Upper lobe of right lung (tissue), 1 donor: Measurements from ENCODE around the gene MAGI2. TPM values are rescaled to one million over a fixed set of nuclear protein-coding genes. Genes with fewer than 3 reads are reported as not detected.

Experiments
- ATAC-seq: fragments of 200-7000 bp; cut with Tn5 transposase; one replicate; pipeline ENCODE4 v1.9.1; 2020; ENCODE audit warnings: mild to moderate bottlenecking, moderate library complexity
- DNase-seq: peaks from one replicate; pipeline ENCODE4 v3.0.0-alpha.2; 2020
- H3K27ac ChIP-seq: fragments of 200-600 bp; one replicate; pipeline ENCODE4 v1.8.0; 2022
- H3K27me3 ChIP-seq: fragments of 200-600 bp; one replicate; pipeline ENCODE4 v1.8.0; 2022; ENCODE audit warnings: mild to moderate bottlenecking
- H3K36me3 ChIP-seq: fragments of 200-600 bp; one replicate; pipeline ENCODE4 v1.8.0; 2022
- H3K4me1 ChIP-seq: fragments of 200-600 bp; one replicate; pipeline ENCODE4 v1.8.0; 2022
- H3K4me3 ChIP-seq: fragments of 200-600 bp; one replicate; pipeline ENCODE4 v1.8.0; 2022; ENCODE audit warnings: mild to moderate bottlenecking
- H3K9me3 ChIP-seq: fragments of 200-600 bp; one replicate; pipeline ENCODE4 v1.8.0; 2022
- intact Hi-C: fragments of 100-400 bp; cut with DNase I; formaldehyde crosslinking; loops from one replicate; pipeline ENCODE4 v1.11.0; 2022
- total RNA-seq: library from RNA; stranded (reverse); fragmentation: NEBNext Ultra II Directional; extraction: Animal tissue kit (Norgen Biotek cat#: 25700); gene quantifications from one replicate; pipeline ENCODE4 v1.2.1, GENCODE V29; 2021
- TF ChIP-seq, protein P1 (sequence below): fragments of 200-600 bp; IDR thresholded peaks from one replicate; pipeline ENCODE4 v1.8.0; 2022; ENCODE audit warnings: antibody characterized with exemption
- donor health status: DM: no; HTN: yes; CAD: no; lungs with severe emphysema.

Gene MAGI2
- total RNA-seq, 1 donor from 2014 or later = 12.8 TPM

DNA sequence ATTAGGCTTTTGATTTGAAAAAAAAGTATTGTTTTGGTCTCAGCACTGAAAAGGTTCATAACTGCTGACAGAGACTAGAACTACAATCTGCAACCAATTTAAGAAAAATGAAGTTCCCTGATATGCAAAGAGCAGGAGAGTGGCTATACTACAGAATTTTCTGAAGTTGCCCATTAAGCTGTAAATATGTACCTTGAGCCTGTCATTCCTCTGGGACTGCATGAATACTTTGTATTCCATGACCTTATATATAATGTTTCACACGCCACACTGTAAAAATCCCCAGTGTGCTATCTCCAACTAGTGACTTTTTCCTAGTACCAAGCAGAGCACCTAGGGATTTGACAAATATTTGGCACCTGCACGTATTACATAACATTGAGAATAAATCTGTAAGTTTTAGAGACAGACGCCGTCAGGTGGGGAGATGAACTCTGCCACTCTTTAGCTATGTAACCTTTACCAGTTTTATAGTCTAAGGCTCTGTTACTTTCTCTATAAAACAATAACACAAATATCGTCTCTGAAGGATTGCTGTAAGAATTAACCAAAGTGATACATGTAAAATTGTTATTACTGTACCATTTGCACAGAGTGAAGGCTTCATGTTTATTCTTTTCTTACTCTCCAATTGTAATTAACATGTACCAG, 235.4 kb downstream of the MAGI2 start:
- ATAC-seq (no peak), DNase-seq (no peak)
- no peak overlapping the region for H3K27ac ChIP-seq
- no peak overlapping the region for H3K4me3 ChIP-seq
- no peaks in the 10 kb centered on the region for H3K4me1 ChIP-seq
- no peaks in the 10 kb centered on the region for H3K27me3 ChIP-seq
- H3K9me3 ChIP-seq = no peaks in the 10 kb centered on the region
- no peaks in the 10 kb centered on the region for H3K36me3 ChIP-seq
- intact Hi-C loops = no loop called here
- TF ChIP-seq, protein P1, sequence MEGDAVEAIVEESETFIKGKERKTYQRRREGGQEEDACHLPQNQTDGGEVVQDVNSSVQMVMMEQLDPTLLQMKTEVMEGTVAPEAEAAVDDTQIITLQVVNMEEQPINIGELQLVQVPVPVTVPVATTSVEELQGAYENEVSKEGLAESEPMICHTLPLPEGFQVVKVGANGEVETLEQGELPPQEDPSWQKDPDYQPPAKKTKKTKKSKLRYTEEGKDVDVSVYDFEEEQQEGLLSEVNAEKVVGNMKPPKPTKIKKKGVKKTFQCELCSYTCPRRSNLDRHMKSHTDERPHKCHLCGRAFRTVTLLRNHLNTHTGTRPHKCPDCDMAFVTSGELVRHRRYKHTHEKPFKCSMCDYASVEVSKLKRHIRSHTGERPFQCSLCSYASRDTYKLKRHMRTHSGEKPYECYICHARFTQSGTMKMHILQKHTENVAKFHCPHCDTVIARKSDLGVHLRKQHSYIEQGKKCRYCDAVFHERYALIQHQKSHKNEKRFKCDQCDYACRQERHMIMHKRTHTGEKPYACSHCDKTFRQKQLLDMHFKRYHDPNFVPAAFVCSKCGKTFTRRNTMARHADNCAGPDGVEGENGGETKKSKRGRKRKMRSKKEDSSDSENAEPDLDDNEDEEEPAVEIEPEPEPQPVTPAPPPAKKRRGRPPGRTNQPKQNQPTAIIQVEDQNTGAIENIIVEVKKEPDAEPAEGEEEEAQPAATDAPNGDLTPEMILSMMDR = no peak

DNA sequence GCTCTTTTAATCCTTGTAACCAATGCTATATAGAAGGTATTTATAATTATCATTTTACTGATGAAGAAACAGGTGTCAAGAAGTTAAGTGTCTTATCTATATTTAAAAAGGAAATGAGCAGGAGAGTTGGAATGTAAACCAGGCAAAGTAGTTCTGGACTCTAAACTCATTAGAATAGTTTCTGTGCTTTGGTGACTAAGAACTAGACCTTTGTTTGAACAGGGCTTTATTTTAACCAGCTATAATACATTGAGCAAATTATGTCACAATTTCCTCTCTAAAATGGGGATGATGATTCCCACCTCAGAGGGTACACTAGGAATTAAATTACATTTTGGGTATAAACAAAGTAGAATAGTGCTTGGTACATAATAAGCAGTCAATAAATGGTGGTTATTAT, 236.0 kb downstream of the MAGI2 start:
- DNase-seq = no peak
- no peaks in the 10 kb centered on the region for H3K27me3 ChIP-seq
- no peak overlapping the region for H3K4me3 ChIP-seq
- H3K36me3 ChIP-seq = no peaks in the 10 kb centered on the region
- intact Hi-C loops = no loop called here
- H3K9me3 ChIP-seq = no peaks in the 10 kb centered on the region
- H3K4me1 ChIP-seq = no peaks in the 10 kb centered on the region
- TF ChIP-seq, protein P1 = no peak
- peak; percentile 69 for ATAC-seq
- no peak overlapping the region for H3K27ac ChIP-seq

DNA sequence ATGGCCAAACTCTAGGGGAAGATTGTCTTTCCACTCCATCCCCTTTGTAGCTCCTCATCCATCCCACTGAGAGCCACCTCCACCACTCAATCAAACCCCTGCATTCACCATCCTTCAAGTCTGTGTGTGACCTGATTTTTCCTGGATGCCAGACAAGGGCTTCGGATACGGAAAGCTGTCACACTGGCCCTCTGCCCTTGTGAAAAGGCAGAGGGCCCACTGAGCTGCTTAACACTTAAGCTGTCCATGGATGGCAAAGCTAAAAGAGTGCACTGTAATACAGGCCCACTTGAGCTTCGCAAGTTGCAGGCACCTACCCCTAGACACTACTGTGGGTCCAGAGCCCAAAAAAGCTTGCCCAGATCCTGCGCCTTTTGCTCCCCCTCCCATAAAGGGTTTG, 237.2 kb downstream of the MAGI2 start:
- Histone ChIP-seq H3K27ac (no peak overlapping the region), H3K27me3 (no peaks in the 10 kb centered on the region), H3K4me3 (no peak overlapping the region), H3K36me3 (no peaks in the 10 kb centered on the region), H3K4me1 (no peaks in the 10 kb centered on the region), H3K9me3 (no peaks in the 10 kb centered on the region)
- TF ChIP-seq, protein P1 = no peak
- intact Hi-C loops = no loop called here
- no peak for ATAC-seq
- DNase-seq = no peak

DNA sequence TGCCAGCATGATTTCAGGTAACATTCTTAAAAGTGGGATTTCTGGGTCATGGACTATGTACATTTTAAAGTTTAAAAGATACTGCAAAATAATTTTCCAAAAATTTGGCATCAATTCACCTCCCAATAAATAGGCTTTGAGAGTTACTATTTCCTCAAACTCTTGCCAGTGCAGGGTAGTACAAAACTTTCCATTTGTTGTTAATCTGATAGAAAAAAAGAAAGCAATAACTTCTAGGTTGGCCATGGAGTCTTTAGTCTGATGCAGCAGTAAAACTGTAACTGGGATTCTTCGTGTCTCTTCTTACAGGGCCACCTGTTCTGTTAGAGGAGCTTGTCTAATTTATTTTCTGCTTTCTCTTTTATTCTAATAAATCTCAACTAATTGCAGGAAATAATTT, 241.1 kb downstream of the MAGI2 start:
- H3K9me3 ChIP-seq = no peaks in the 10 kb centered on the region
- no peaks in the 10 kb centered on the region for H3K4me1 ChIP-seq
- H3K4me3 ChIP-seq = no peak overlapping the region
- TF ChIP-seq, protein P1 = no peak
- H3K27ac ChIP-seq = no peak overlapping the region
- intact Hi-C loops = no loop called here
- no peaks in the 10 kb centered on the region for H3K36me3 ChIP-seq
- ATAC-seq = no peak
- H3K27me3 ChIP-seq = no peaks in the 10 kb centered on the region
- DNase-seq = no peak

DNA sequence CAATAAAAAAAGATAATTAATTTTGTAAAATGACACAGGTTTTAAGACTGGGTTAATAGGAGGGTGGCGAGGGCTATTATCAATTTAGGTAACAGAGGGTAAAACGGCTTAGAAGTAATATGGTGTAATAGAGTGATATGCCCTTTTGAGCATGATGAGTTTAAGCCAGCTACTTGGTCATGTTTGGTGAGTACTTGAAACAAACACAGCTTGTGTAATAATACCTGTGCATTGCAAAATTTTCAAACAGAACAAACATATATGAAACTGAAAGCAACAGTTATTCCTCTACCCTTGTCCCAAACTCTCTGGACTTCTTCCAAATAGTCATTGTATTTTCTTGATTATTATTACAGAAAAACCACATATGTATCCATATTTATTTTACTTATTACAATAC, 241.7 kb downstream of the MAGI2 start:
- H3K27ac ChIP-seq = no peak overlapping the region
- H3K36me3 ChIP-seq = no peaks in the 10 kb centered on the region
- TF ChIP-seq, protein P1 = no peak
- H3K9me3 ChIP-seq = no peaks in the 10 kb centered on the region
- H3K4me1 ChIP-seq = no peaks in the 10 kb centered on the region
- H3K4me3 ChIP-seq = no peak overlapping the region
- no peaks in the 10 kb centered on the region for H3K27me3 ChIP-seq
- intact Hi-C loops = no loop called here
- ATAC-seq = peak; percentile 72
- DNase-seq = no peak

DNA sequence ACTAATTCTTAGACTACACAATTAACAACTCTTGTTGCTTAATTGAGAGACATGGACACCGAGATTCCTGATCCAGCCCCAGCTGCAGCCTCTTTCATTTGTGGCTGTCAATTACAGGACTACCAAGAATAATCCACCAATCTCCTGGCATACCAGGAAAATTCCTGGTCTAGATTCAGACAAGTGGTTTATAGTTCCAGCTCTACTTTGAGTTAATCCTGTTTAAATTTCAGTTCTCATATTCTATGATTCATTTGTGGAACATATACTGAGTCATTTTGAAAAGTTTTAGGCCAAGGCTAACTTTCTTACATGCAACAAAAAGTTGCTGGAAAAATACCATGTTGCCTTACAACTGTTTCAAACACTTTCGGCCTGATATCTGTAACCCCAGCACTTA, 253.5 kb downstream of the MAGI2 start:
- no peak for ATAC-seq

More for the DNA sequence above, 253.5 kb downstream of the MAGI2 start:
- DNase-seq = no peak
- Histone ChIP-seq H3K36me3 (no peaks in the 10 kb centered on the region), H3K27ac (no peak overlapping the region), H3K27me3 (no peaks in the 10 kb centered on the region), H3K4me1 (no peaks in the 10 kb centered on the region), H3K9me3 (no peaks in the 10 kb centered on the region), H3K4me3 (no peak overlapping the region)
- intact Hi-C loops = no loop called here
- TF ChIP-seq, protein P1 = no peak
